Occipital lobe (tissue), 2 donors: ENCODE results near the gene NT5DC4. TPM values are rescaled to one million over a fixed set of nuclear protein-coding genes. Genes with fewer than 3 reads are reported as not detected.

Experiments
- DNase-seq: peaks from one replicate; lab custom pipeline; 2025; lab: John Stamatoyannopoulos, UW
- total RNA-seq: library from RNA; depleted of rRNA; stranded (reverse); fragments of >200 nt; gene quantifications from one replicate; pipeline ENCODE4 v1.2.3, GENCODE V29; 2014

The NT5DC4 gene
- total RNA-seq, 1 donor from 2014 or later, result not detected

GRCh38 chr2:112752667-112753066, 31.8 kb downstream of the NT5DC4 start:
- DNase-seq, result no peak

- no peak for DNase-seq
Measured at GRCh38 chr2:112754564-112754963, 33.7 kb downstream of the NT5DC4 start.

- DNase-seq, result no peak
Measured at GRCh38 chr2:112755444-112755843, 34.6 kb downstream of the NT5DC4 start.

- DNase-seq, result no peak
Measured at GRCh38 chr2:112756207-112756606, 35.4 kb downstream of the NT5DC4 start.

GRCh38 chr2:112757265-112757664, 36.4 kb downstream of the NT5DC4 start:
- DNase-seq, result no peak

- no peak for DNase-seq
Measured at GRCh38 chr2:112758711-112759110, 37.9 kb downstream of the NT5DC4 start.

- DNase-seq, result no peak
Measured at GRCh38 chr2:112760149-112760548, 39.3 kb downstream of the NT5DC4 start.

- DNase-seq, result no peak
Measured at GRCh38 chr2:112762276-112762675, 41.5 kb downstream of the NT5DC4 start.

- peak; percentile 95 for DNase-seq
Measured at GRCh38 chr2:112764071-112765044, 43.5 kb downstream of the NT5DC4 start, which contains the start of gene CKAP2L. TSS of gene CKAP2L (minus strand) at chr2:112764609. CDS start at chr2:112764598, 11 bp downstream.

GRCh38 chr2:112765251-112765650, 44.4 kb downstream of the NT5DC4 start:
- no peak for DNase-seq

GRCh38 chr2:112767693-112768330, 47.0 kb downstream of the NT5DC4 start:
- no peak for DNase-seq

GRCh38 chr2:112768432-112768831, 47.6 kb downstream of the NT5DC4 start:
- DNase-seq, result no peak

- no peak for DNase-seq
Measured at GRCh38 chr2:112772322-112772721, 51.5 kb downstream of the NT5DC4 start.

- DNase-seq, result no peak
Measured at GRCh38 chr2:112772911-112773475, 52.2 kb downstream of the NT5DC4 start.

GRCh38 chr2:112773556-112773955, 52.7 kb downstream of the NT5DC4 start:
- no peak for DNase-seq

- no peak for DNase-seq
Measured at GRCh38 chr2:112774536-112775285, 53.9 kb downstream of the NT5DC4 start.

GRCh38 chr2:112776113-112776512, 55.3 kb downstream of the NT5DC4 start:
- no peak for DNase-seq

GRCh38 chr2:112777036-112777435, 56.2 kb downstream of the NT5DC4 start:
- DNase-seq, result no peak

- DNase-seq, result no peak
Measured at GRCh38 chr2:112779598-112779997, 58.8 kb downstream of the NT5DC4 start.

- no peak for DNase-seq
Measured at GRCh38 chr2:112782234-112782799, 61.5 kb downstream of the NT5DC4 start.

GRCh38 chr2:112783187-112783714, 62.4 kb downstream of the NT5DC4 start:
- no peak for DNase-seq
